Adrenal gland (tissue), 5 donors: ENCODE data around the gene KIF25.
"Not testable (repeated sequence)": the region's sequence is repeated elsewhere in the genome, so short reads cannot be mapped to it uniquely, and the experiment has no call there.

Experiments
- CTCF ChIP-seq, 6 experiments: fragments of 450-650 bp in 4 of 6; fragments of 200-600 bp in 2 of 6; sonication (generic) in 1 of 6; IDR thresholded peaks; 1 replicate in 5 of 6; 2 replicates in 1 of 6; pipeline versions ENCODE4 v1.5.1 to v1.8.0; 2016 to 2021; ENCODE audit warnings: antibody characterized with exemption in 6 of 6, mild to moderate bottlenecking in 2 of 6, moderate library complexity in 1 of 6
- POLR2A ChIP-seq, 2 donors: fragments of 450-650 bp; IDR thresholded peaks; one replicate each; pipeline ENCODE4 v1.6.1; 2017; ENCODE audit warnings: antibody characterized with exemption in 2 of 2, mild to moderate bottlenecking in 2 of 2, moderate library complexity in 1 of 2
- donor health status: DM: no; HTN: no; CAD: no.

- not testable (repeated sequence) for TF ChIP-seq POLR2A, CTCF (IDR thresholded peaks at IDR 0.05)
Measured at GRCh38 chr6:168001514-168001913, 4.0 kb downstream of the KIF25 start.
